C4-2B (cell line): Measurements from ENCODE around the gene FGD5.

Experiments
- H3K27ac ChIP-seq: fragments of 450-650 bp; 2 replicates; pipeline ENCODE4 v1.5.1; 2017
- CTCF ChIP-seq: fragments of 450-650 bp; conservative IDR thresholded peaks from 2 replicates; pipeline ENCODE4 v1.5.1; 2017; ENCODE audit warnings: mild to moderate bottlenecking
- ZFX ChIP-seq: fragments of 450-650 bp; IDR thresholded peaks from 2 replicates; pipeline ENCODE4 v1.6.1; 2017

FGD5 gene

GRCh38 chr3:14826069-14826468 lies 7.3 kb downstream of the FGD5 start:
- TF ChIP-seq CTCF (no peak), ZFX (no peak)
- H3K27ac ChIP-seq = no peak overlapping the region

- no peak for TF ChIP-seq CTCF
- TF ChIP-seq ZFX = no peak
- no peak overlapping the region for H3K27ac ChIP-seq
Observed at GRCh38 chr3:14827776-14828175, 9.0 kb downstream of the FGD5 start.

- H3K27ac ChIP-seq = no peak overlapping the region
- TF ChIP-seq ZFX = no peak
- TF ChIP-seq CTCF = no peak
Observed at GRCh38 chr3:14829811-14830210, 11.0 kb downstream of the FGD5 start.

GRCh38 chr3:14831916-14832450 lies 13.2 kb downstream of the FGD5 start:
- TF ChIP-seq ZFX (no peak), CTCF (no peak)
- no peak overlapping the region for H3K27ac ChIP-seq

GRCh38 chr3:14832975-14833722 lies 14.4 kb downstream of the FGD5 start:
- TF ChIP-seq CTCF (no peak), ZFX (no peak)
- no peak overlapping the region for H3K27ac ChIP-seq

- TF ChIP-seq CTCF = no peak
- no peak for TF ChIP-seq ZFX
Observed at GRCh38 chr3:14834121-14834520, 15.4 kb downstream of the FGD5 start.

GRCh38 chr3:14834807-14835466 lies 16.2 kb downstream of the FGD5 start:
- no peak overlapping the region for H3K27ac ChIP-seq
- TF ChIP-seq ZFX (no peak), CTCF (no peak)

More at GRCh38 chr3:14834121-14834520, 15.4 kb downstream of the FGD5 start:
- H3K27ac ChIP-seq = no peak overlapping the region
